Activated T-cell treated with anti-CD3 and anti-CD28 coated beads, Interleukin-2, amount 50 U/mL, for 4 hours (primary cell): ENCODE results near the gene ZBED3. TPM values are rescaled to one million over a fixed set of nuclear protein-coding genes. Genes with fewer than 3 reads are reported as not detected.
"Not testable (repeated sequence)": the region's sequence is repeated elsewhere in the genome, so short reads cannot be mapped to it uniquely, and the experiment has no call there.

ENCODE experiments used
- ATAC-seq, 2 donors: fragments of 200-7000 bp; cut with Tn5 transposase; one replicate each; pipeline ENCODE4 v1.10.0; 2021
- DNase-seq: peaks from one replicate; pipeline ENCODE4 v3.0.0-alpha.2; 2020
- H3K27me3 Mint-ChIP-seq: one replicate; pipeline ENCODE4 v1.8.0; 2021; ENCODE audit warnings: low read depth, mixed read lengths
- H3K36me3 Mint-ChIP-seq: one replicate; pipeline ENCODE4 v1.8.0; 2022; ENCODE audit warnings: mixed read lengths; ENCODE audit not compliant: insufficient read depth
- H3K4me1 Mint-ChIP-seq: one replicate; pipeline ENCODE4 v1.8.0; 2021; ENCODE audit warnings: low read depth, mixed read lengths
- H3K4me3 Mint-ChIP-seq: one replicate; pipeline ENCODE4 v1.8.0; 2021; ENCODE audit warnings: mild to moderate bottlenecking, moderate library complexity, mixed read lengths
- H3K9me3 Mint-ChIP-seq: one replicate; pipeline ENCODE4 v1.8.0; 2021; ENCODE audit warnings: mixed read lengths
- total RNA-seq, 3 donors: library from RNA; stranded (reverse); gene quantifications; one replicate each; pipeline ENCODE4 v1.2.1, GENCODE V29; 2021

ZBED3 gene, protein sequence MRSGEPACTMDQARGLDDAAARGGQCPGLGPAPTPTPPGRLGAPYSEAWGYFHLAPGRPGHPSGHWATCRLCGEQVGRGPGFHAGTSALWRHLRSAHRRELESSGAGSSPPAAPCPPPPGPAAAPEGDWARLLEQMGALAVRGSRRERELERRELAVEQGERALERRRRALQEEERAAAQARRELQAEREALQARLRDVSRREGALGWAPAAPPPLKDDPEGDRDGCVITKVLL
- 1 to 10 TPM; 1.7 to 3.3 (median 1.9) TPM for total RNA-seq

DNA sequence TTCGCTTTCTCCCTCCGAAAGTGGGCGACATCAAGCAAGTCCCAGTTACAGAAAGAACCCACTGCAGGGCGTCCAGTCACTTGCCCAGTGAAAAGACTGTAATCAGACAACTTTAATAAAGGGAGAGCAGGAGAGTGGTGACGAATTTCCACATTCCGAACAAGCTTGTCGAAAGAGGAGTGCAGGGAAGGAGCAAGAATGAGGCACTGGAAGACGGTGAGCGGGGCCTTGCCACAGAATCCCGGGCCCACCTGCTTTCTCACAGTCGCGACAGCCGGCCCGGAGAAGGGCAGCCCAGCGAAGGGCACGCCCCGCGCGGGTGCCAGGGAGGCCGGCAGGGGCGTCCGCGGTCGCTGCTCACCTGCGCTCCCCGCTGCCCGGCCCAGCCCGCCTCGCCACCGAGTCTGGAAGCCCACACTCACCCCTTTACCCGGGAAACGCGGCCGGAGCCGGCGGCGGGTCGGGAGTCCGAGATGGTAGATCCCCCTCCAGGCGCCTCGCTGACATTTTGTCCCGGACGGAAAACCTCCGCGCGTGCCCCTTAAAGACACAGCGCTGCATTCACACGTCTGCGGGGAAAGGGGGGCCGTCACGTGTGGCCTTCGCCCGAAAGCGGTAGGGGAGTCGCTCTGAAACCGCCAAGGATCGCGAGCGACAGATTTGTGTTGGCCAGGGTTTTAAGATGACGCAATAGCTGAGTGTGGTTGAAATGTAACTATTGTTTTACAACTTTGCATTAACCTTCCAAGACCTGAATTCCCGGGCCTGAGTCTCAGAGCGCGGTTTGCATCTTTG is at the start of gene ZBED3:
ZBED3 (minus strand) TSS at position 597 of the 795 bp plus-strand sequence. CDS start 9,407 bp downstream, outside the sequence.
- peaks cover 4% of the 10 kb centered on the region for H3K27me3 Mint-ChIP-seq
- peak; percentile 84 to 85 for ATAC-seq
- H3K9me3 Mint-ChIP-seq: no peaks in the 10 kb centered on the region
- peak within 1 kb of the TSS; percentile 87 for H3K4me3 Mint-ChIP-seq
- H3K4me1 Mint-ChIP-seq: peaks cover 15% of the 10 kb centered on the region
- peak; percentile 41 for DNase-seq
- H3K36me3 Mint-ChIP-seq: no peaks in the 10 kb centered on the region

DNA sequence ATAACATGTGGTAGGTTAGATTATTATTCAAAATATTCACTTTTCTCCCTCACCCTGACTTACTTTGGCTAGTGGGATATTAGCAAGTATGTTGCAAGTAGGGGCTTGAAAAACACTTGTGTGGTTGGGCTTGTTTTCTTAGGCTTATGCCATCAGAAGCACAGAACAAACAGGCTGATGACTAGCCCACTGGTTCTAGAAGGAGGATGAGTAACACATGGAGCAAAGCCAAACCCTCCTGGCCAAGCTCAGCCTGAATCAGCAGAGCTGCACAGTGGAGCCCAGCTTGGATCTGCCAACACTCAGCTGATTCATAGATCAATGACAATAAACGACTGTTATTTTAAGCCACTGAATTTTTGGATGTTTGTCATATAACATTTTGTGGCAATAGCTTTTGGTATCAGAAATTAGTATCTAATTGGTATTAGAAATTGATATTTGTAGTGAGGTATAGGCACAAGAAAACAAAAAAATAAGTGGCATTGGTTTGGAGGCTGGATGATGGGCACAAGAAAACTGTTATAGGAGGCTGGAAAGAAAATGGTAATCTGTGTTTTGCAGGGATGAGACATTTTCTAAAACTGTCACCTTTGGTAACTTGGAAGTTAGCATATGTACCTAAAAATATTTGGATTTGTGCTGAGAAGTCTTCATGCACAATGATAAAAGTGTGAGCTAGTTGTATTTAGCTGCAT is 46.1 kb upstream of the ZBED3 start:
- peaks cover 4% of the 10 kb centered on the region for H3K27me3 Mint-ChIP-seq
- DNase-seq (no peak), ATAC-seq (no peak)
- H3K9me3 Mint-ChIP-seq: no peaks in the 10 kb centered on the region
- no peaks in the 10 kb centered on the region for H3K36me3 Mint-ChIP-seq
- no peak overlapping the region for H3K4me3 Mint-ChIP-seq
- no peaks in the 10 kb centered on the region for H3K4me1 Mint-ChIP-seq

DNA sequence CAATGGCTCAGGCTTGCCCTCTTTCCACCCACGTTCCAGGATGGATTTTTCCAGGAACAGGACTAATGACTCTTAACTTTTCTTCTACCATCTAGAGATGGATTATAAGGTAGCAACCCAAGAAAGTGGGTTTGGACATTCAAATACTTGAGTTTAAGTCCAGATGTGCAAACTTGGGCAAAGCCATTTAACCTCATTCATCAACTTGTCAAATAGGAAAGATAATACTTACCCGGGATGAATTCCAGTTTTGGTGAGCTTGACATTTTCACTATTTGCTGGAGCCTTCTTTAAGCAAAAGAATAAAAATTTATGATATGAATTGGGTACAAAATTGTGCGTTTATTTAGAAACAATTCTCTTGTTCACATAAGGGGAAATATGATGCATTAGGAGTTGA is 44.3 kb upstream of the ZBED3 start:
- H3K27me3 Mint-ChIP-seq: peaks cover 4% of the 10 kb centered on the region
- H3K36me3 Mint-ChIP-seq: no peaks in the 10 kb centered on the region
- H3K4me1 Mint-ChIP-seq: no peaks in the 10 kb centered on the region
- no peak for DNase-seq
- ATAC-seq: no peak
- no peak overlapping the region for H3K4me3 Mint-ChIP-seq
- H3K9me3 Mint-ChIP-seq: no peaks in the 10 kb centered on the region

DNA sequence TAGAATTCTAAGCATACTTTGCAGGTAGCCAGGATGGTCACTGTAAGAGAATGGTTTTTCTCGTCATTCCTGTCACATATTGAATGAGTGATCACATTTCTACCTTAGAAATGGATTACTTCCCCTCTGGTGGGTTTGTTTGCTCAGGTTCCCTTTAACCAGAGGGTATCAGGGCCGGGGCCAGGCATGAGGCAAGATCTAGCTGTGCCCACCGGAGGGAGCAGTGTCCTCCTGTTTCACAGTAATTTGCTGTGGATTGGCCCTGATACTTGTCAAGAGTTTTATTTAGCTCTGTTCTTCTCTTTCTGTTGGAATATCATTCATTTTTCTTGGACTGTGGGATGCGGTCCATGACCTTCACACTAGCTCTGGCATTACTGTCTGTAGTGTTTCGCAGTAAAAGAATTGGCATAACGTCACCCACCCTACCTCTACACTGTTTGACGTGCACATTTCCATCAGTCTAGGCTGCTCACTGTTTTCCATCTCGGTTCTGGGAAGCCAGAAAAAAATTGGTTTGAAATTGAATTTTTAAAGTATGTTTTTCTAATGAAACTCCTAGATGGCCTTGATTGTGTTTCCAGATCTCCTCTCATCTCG is 42.4 kb upstream of the ZBED3 start:
- Mint-ChIP-seq H3K36me3 (no peaks in the 10 kb centered on the region), H3K4me3 (no peak overlapping the region)
- no peak for DNase-seq

DNA sequence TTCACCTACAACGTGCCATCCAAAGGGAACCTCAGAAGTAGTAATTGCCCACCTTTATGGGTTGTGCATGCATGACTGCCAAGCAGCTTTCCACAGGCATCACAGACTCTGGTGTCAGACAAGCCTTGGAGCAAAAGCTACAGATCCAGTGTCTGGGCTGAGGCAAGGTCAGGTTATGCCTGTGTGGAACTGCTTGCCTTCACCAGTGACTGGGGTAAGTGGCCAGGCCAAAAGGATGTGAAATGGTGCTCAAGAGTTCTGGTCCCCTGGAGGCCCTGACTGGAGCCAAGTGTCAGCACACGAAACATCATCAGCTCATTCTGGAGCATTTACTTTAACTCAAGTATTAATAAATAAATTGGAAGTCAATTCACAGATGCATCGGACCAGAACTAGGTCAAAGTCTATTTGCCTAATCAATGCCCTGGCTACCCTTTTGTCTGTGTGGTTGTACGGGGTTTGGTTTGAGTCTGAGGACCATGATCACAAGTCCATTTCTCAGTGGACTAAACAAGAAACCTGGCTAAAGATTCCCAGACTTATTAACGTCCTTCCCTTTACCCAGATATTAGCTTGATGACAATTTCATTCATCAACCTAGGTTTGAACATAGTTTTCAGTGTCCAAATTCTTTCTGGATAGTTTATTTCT is 41.5 kb upstream of the ZBED3 start:
- Mint-ChIP-seq H3K9me3 (no peaks in the 10 kb centered on the region), H3K4me3 (no peak overlapping the region), H3K27me3 (peaks cover 4% of the 10 kb centered on the region), H3K36me3 (no peaks in the 10 kb centered on the region), H3K4me1 (no peaks in the 10 kb centered on the region)
- ATAC-seq: no peak
- DNase-seq: no peak

More for the DNA sequence above, 42.4 kb upstream of the ZBED3 start:
- H3K27me3 Mint-ChIP-seq: peaks cover 4% of the 10 kb centered on the region
- no peak for ATAC-seq
- no peaks in the 10 kb centered on the region for H3K9me3 Mint-ChIP-seq
- H3K4me1 Mint-ChIP-seq: no peaks in the 10 kb centered on the region

DNA sequence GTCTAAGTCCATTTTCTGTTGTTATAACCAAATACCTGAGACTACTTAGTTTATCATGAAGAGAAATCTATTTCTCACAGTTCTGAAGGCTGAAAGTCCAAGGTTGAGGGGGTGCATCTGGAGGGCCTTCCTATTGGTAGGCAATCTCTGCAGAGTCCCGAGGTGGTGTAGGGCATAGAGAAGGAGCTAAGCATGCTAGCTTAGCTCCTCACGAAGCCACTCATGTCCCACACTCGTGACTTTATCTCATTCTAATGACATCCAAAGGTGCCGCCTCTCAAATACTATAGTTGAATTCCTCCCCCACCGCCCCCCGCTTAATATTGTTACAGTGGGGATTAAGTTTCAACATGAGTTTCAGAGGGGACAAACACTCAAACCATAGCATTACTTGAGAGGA is 36.0 kb upstream of the ZBED3 start:
- ATAC-seq: no peak
- Mint-ChIP-seq H3K36me3 (no peaks in the 10 kb centered on the region), H3K4me3 (no peak overlapping the region), H3K4me1 (no peaks in the 10 kb centered on the region), H3K27me3 (no peaks in the 10 kb centered on the region), H3K9me3 (no peaks in the 10 kb centered on the region)
- DNase-seq: no peak

DNA sequence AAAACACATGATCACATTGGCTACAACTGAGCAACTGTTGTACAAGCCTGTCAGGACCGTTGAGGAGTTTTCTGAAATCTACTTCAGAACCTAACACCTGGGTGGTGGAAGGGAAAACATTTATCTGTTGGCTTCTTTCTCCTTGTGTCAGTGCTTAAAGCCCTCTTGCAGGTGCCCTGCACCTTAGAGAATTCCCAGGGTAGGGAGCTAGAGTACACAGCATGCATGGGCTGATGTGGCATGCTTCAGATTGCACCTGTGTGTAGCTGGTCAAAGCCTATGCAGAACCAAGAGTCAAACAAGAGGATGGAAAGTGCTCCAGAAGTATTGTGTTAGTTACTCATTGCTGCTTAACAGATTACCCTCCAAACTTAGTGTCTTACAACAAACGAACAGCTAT is 33.6 kb upstream of the ZBED3 start:
- ATAC-seq (no peak), DNase-seq (no peak)
- Mint-ChIP-seq H3K4me3 (no peak overlapping the region), H3K36me3 (no peaks in the 10 kb centered on the region), H3K4me1 (no peaks in the 10 kb centered on the region), H3K27me3 (no peaks in the 10 kb centered on the region), H3K9me3 (no peaks in the 10 kb centered on the region)

DNA sequence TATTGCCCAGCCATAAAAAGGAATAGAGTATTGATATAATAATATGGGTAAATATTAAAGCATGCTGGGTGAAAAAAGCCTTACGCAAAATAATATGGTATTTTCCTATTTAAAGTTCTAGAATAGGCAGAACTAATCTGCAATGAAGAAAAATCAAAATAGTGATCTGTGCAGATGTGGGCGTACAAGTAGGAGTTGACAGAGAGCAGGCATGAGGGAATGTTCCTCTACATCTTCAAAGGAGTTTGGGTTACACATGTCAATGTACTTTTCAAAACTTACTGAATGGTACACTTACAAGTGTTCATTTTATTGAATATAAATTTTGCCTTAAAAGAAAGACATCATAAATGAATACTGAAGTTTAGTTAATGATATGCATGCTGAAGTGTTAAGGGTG is 33.0 kb upstream of the ZBED3 start:
- Mint-ChIP-seq H3K36me3 (no peaks in the 10 kb centered on the region), H3K9me3 (no peaks in the 10 kb centered on the region), H3K4me1 (no peaks in the 10 kb centered on the region), H3K4me3 (no peak overlapping the region), H3K27me3 (peaks cover 3% of the 10 kb centered on the region)
- no peak for DNase-seq
- ATAC-seq: no peak

DNA sequence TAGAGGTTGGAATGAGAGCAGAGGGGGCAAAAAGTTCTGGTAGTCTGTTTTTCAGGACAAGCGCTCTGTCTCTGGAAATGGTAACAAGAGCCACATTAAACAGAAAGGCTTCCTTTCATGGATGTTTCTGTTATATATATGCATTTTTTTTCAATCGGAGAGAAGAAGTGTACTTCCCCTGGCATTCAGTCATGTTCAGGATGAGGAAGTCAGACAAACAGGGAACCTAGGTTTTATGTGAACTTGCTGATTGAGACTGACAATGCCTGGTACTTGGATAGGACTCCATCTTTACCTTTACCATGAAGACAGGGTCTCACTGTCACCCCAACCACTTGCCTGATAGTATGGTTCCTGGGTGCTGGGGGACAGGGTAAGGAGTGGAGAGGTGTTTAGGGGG is 30.1 kb upstream of the ZBED3 start:
- no peak overlapping the region for H3K4me3 Mint-ChIP-seq
- no peak for DNase-seq
- no peaks in the 10 kb centered on the region for H3K9me3 Mint-ChIP-seq
- H3K36me3 Mint-ChIP-seq: no peaks in the 10 kb centered on the region
- ATAC-seq: no peak
- peaks cover 15% of the 10 kb centered on the region for H3K27me3 Mint-ChIP-seq
- H3K4me1 Mint-ChIP-seq: no peaks in the 10 kb centered on the region

DNA sequence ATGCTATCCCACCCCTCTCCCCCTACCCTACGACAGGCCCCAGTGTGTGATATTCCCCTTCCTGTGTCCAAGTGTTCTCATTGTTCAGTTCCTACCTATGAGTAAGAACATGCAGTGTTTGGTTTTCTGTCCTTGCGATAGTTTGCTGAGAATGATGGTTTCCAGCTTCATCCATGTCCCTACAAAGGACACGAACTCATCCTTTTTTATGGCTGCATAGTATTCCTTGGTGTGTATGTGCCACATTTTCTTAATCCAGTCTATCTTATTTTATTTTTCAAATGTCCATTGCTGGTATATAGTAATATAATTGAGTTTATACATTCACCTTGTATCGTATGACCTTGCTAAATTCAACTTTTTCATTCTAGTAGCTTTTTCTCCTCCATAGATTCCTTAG is 19.9 kb upstream of the ZBED3 start:
- not testable (repeated sequence) for ATAC-seq, H3K4me1 Mint-ChIP-seq, H3K4me3 Mint-ChIP-seq, DNase-seq, H3K36me3 Mint-ChIP-seq, H3K27me3 Mint-ChIP-seq, H3K9me3 Mint-ChIP-seq

DNA sequence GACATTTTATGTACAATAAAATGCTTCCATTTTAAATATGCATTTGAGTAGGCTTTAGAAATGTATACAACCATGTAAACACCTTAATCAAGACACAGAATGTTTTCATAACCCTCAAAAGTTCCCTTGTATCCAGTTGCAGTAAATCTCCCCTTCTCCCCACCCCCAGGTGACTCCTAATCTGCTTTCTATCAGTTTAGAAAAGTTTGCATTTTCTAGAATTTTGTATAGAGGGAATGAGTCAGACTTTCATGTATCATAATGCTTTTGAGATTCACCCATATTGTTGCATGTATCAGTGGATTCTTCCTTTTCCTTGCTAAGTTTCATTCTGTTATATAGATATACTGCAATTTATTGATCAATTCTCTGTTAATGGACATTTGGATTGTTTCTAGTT is 17.7 kb upstream of the ZBED3 start:
- H3K4me3 Mint-ChIP-seq: no peak overlapping the region

DNA sequence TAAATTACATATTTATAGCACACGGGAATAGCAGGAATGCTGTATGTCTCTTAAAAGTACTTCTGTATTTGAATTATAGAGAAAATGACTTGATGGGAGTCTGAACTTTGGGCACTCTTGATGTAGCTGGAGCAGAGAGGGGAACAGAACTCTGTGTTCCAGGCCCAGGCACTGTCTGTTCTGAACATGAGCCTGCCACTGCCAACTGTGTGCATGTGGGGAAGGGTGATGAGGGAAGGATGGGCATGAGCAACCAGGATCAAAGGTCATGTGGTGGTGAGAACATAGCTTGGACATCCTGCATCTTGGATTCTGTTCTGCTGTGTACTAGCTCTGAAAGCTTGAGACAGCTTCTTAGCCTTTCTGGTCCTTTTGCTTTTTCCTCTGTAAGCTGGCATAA is 16.4 kb upstream of the ZBED3 start:
- peaks cover 4% of the 10 kb centered on the region for H3K9me3 Mint-ChIP-seq
- H3K36me3 Mint-ChIP-seq: peaks cover 4% of the 10 kb centered on the region
- ATAC-seq (no peak), DNase-seq (no peak)
- no peaks in the 10 kb centered on the region for H3K4me1 Mint-ChIP-seq
- no peak overlapping the region for H3K4me3 Mint-ChIP-seq
- no peaks in the 10 kb centered on the region for H3K27me3 Mint-ChIP-seq

More for the DNA sequence above, 17.7 kb upstream of the ZBED3 start:
- ATAC-seq: no peak
- H3K27me3 Mint-ChIP-seq: no peaks in the 10 kb centered on the region
- peaks cover 4% of the 10 kb centered on the region for H3K9me3 Mint-ChIP-seq
- no peak for DNase-seq
- peaks cover 4% of the 10 kb centered on the region for H3K36me3 Mint-ChIP-seq
- no peaks in the 10 kb centered on the region for H3K4me1 Mint-ChIP-seq

DNA sequence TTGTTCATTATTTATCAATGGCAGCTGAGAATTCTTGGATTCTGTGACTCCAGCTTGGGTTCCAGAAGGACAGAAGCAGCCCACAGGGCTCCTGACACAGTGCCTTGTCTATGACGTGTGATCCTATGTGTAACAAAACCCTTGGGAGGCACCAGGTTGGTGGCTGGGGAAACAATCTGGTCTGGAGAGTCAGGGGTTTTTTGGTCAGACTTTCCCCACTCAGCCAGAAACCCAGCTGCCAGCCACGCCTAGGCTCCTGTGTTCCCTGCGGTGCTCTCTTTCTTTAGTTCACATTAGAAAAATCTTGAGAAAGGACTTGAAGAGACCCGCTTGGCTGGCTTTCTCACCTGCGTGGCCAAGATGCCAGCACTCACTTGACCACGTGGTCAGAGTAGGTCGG is 15.5 kb upstream of the ZBED3 start:
- DNase-seq (no peak), ATAC-seq (no peak)
- Mint-ChIP-seq H3K4me1 (no peaks in the 10 kb centered on the region), H3K36me3 (peaks cover 4% of the 10 kb centered on the region), H3K4me3 (no peak overlapping the region), H3K27me3 (no peaks in the 10 kb centered on the region), H3K9me3 (peaks cover 4% of the 10 kb centered on the region)

DNA sequence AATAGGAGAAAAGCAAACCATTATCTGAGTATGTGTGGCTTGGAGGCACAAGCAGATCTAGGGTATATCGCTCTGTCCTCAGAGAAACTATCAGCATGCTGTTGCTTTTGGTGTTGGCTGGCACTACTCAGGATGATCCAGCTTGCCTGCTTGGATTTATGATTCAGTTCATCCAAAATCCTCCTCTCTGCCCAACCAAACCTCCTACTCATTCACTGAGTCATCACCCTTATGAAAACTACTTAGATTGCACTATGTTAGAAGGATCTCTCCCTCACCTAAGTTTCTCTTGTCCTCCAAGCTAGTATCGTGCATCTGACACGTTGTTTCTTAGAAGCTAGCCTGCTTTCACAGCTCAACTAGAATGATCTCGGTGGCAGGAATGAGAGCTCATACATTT is 14.2 kb upstream of the ZBED3 start:
- no peak overlapping the region for H3K4me3 Mint-ChIP-seq

More for the DNA sequence above, 14.2 kb upstream of the ZBED3 start:
- peaks cover 6% of the 10 kb centered on the region for H3K27me3 Mint-ChIP-seq
- ATAC-seq (no peak), DNase-seq (no peak)
- H3K4me1 Mint-ChIP-seq: no peaks in the 10 kb centered on the region
- H3K36me3 Mint-ChIP-seq: peaks cover 2% of the 10 kb centered on the region
- H3K9me3 Mint-ChIP-seq: no peaks in the 10 kb centered on the region
